ENCODE measurements around the gene NCOA4. TPM values are rescaled to one million over a fixed set of nuclear protein-coding genes. Genes with fewer than 3 reads are reported as not detected.

The NCOA4 gene
- total and polyA plus RNA-seq, 2 donors (not counting 3 experiments of a cell fraction or from before 2014, with no cell fraction given), result 62.1 to 127 TPM

- Histone ChIP-seq H4K20me1 (replicated peaks; ENCODE audit: control insufficient read depth, extremely low read depth, insufficient read depth, low read length) (peaks cover 2% of the 10 kb centered on the region), H3K9me1 (replicated peaks; ENCODE audit: control insufficient read depth, extremely low read depth, insufficient read depth, low read length) (no peaks in the 10 kb centered on the region), H3K4me3 (replicated peaks in 1 of 3; ENCODE audit: insufficient read depth in 1 of 3, low read depth in 1 of 3, low read length in 3 of 3) (no peak overlapping the region), H3K79me2 (ENCODE audit: control insufficient read depth, insufficient read depth, low read length) (peaks cover 6% of the 10 kb centered on the region), H3K4me2 (ENCODE audit: insufficient read depth, low read length) (no peak overlapping the region), H3K27me3 (ENCODE audit: control insufficient read depth in 2 of 2, insufficient read depth in 2 of 2, low read length in 2 of 2) (no peaks in the 10 kb centered on the region), H3K9me3 (replicated peaks; ENCODE audit: control insufficient read depth, insufficient read depth, low read length) (no peaks in the 10 kb centered on the region), H3K36me3 (ENCODE audit: control insufficient read depth in 2 of 2, extremely low read depth in 1 of 2, insufficient read depth in 2 of 2, low read length in 2 of 2) (peaks cover 10 to 12% of the 10 kb centered on the region in 2 experiments), H3K4me1 (ENCODE audit: control insufficient read depth, extremely low read depth, insufficient read depth, low read length) (peaks cover 2% of the 10 kb centered on the region), H3K9ac (replicated peaks; ENCODE audit: extremely low read depth, insufficient read depth, low read length) (no peak overlapping the region), H2AFZ (ENCODE audit: low read depth, low read length) (no peak overlapping the region), H3K27ac (ENCODE audit: insufficient read depth, low read depth, low read length) (no peak overlapping the region)
- TF ChIP-seq EZH2 (IDR thresholded peaks at IDR 0.05; ENCODE audit: borderline replicate concordance, low read depth, low read length, severe bottlenecking) (no peak), POLR2A (IDR thresholded peaks at IDR 0.05; ENCODE audit: low read depth, low read length) (no peak), CTCF (IDR thresholded peaks at IDR 0.05; ENCODE audit: extremely low read depth in 1 of 2, insufficient read depth in 1 of 2, low read depth in 1 of 2, low read length in 2 of 2) (no peak), MAX (IDR thresholded peaks at IDR 0.05; ENCODE audit: insufficient read depth, insufficient read length) (no peak), GATA2 (IDR thresholded peaks at IDR 0.05; ENCODE audit: insufficient read depth, insufficient read length, low read depth, low read length) (no peak), MYC (IDR thresholded peaks at IDR 0.05; ENCODE audit: low read depth, low read length) (no peak), FOS (IDR thresholded peaks at IDR 0.05; ENCODE audit: borderline replicate concordance, insufficient read depth, low read length) (no peak), POLR2AphosphoS5 (IDR thresholded peaks at IDR 0.05; ENCODE audit: insufficient read depth, low read depth, low read length) (no peak), JUN (IDR thresholded peaks at IDR 0.05; ENCODE audit: borderline replicate concordance, insufficient read depth, insufficient read length, low read depth) (no peak)
- intact Hi-C loops (cut with micrococcal nuclease) (no loop called here), dilution Hi-C loops (cut with MboI; ENCODE audit: extremely low pct_ligation_motif_present, low sequenced_read_pairs) (no loop called here)
- DNase-seq (ENCODE audit: low read depth, low spot score), result no peak
- ChIA-PET CTCF (interaction anchor here (0.9 to 1.8 kb wide), 3 partner anchors 17 to 29 kb away, joined by 4 to 7 read pairs (median 4); partner anchors contain the start of gene NCOA4), POLR2A (no interaction called here)
- FAIRE-seq, result no peak
- no TSS peak for BruUV-seq (replicated peaks)
Observed at GRCh38 chr10:46001187-46001756, 29.2 kb downstream of the NCOA4 start.

Data from endothelial cell of umbilical vein (primary cell).